ENCODE results near the gene PRDX1.
"Not testable (repeated sequence)": the region's sequence is repeated elsewhere in the genome, so short reads cannot be mapped to it uniquely, and the experiment has no call there.

PRDX1 gene

GRCh38 chr1:45478121-45478814 lies 43.4 kb downstream of the PRDX1 start:
- no peak for ATAC-seq
- no peak for TF ChIP-seq SNAI2 (CRISPR knock-in tag; IDR thresholded peaks at IDR 0.05)
- no peak for TF ChIP-seq RARB (CRISPR knock-in tag; IDR thresholded peaks at IDR 0.05)
- TF ChIP-seq ZNF8 (CRISPR knock-in tag; IDR thresholded peaks at IDR 0.05), result no peak
- no peak for TF ChIP-seq CREB5 (CRISPR knock-in tag; IDR thresholded peaks at IDR 0.05; ENCODE audit: low read depth)
- TF ChIP-seq ZFP30 (CRISPR knock-in tag; IDR thresholded peaks at IDR 0.05), result no peak
- TF ChIP-seq, protein P1, sequence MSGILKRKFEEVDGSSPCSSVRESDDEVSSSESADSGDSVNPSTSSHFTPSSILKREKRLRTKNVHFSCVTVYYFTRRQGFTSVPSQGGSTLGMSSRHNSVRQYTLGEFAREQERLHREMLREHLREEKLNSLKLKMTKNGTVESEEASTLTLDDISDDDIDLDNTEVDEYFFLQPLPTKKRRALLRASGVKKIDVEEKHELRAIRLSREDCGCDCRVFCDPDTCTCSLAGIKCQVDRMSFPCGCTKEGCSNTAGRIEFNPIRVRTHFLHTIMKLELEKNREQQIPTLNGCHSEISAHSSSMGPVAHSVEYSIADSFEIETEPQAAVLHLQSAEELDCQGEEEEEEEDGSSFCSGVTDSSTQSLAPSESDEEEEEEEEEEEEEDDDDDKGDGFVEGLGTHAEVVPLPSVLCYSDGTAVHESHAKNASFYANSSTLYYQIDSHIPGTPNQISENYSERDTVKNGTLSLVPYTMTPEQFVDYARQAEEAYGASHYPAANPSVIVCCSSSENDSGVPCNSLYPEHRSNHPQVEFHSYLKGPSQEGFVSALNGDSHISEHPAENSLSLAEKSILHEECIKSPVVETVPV (CRISPR knock-in tag; IDR thresholded peaks at IDR 0.05), result no peak
- TF ChIP-seq, protein P2, sequence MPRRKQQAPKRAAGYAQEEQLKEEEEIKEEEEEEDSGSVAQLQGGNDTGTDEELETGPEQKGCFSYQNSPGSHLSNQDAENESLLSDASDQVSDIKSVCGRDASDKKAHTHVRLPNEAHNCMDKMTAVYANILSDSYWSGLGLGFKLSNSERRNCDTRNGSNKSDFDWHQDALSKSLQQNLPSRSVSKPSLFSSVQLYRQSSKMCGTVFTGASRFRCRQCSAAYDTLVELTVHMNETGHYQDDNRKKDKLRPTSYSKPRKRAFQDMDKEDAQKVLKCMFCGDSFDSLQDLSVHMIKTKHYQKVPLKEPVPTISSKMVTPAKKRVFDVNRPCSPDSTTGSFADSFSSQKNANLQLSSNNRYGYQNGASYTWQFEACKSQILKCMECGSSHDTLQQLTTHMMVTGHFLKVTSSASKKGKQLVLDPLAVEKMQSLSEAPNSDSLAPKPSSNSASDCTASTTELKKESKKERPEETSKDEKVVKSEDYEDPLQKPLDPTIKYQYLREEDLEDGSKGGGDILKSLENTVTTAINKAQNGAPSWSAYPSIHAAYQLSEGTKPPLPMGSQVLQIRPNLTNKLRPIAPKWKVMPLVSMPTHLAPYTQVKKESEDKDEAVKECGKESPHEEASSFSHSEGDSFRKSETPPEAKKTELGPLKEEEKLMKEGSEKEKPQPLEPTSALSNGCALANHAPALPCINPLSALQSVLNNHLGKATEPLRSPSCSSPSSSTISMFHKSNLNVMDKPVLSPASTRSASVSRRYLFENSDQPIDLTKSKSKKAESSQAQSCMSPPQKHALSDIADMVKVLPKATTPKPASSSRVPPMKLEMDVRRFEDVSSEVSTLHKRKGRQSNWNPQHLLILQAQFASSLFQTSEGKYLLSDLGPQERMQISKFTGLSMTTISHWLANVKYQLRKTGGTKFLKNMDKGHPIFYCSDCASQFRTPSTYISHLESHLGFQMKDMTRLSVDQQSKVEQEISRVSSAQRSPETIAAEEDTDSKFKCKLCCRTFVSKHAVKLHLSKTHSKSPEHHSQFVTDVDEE (CRISPR knock-in tag; IDR thresholded peaks at IDR 0.05), result no peak
- TF ChIP-seq ZNF565 (CRISPR knock-in tag; conservative IDR thresholded peaks at IDR 0.05; ENCODE audit: low read depth), result no peak
- no peak for TF ChIP-seq POU6F1 (CRISPR knock-in tag; IDR thresholded peaks at IDR 0.05; ENCODE audit: borderline replicate concordance, low read depth)
- no peak for TF ChIP-seq ARNTL (CRISPR knock-in tag; IDR thresholded peaks at IDR 0.05; ENCODE audit: borderline replicate concordance, low read depth)
- no peak for TF ChIP-seq BACH2 (CRISPR knock-in tag; IDR thresholded peaks at IDR 0.05; ENCODE audit: borderline replicate concordance)
- no peak for TF ChIP-seq PPARA (CRISPR knock-in tag; IDR thresholded peaks at IDR 0.05; ENCODE audit: borderline replicate concordance)
- no peak for TF ChIP-seq CSDC2 (CRISPR knock-in tag; IDR thresholded peaks at IDR 0.05)
- no peak for TF ChIP-seq ZNF70 (CRISPR knock-in tag; IDR thresholded peaks at IDR 0.05)
- TF ChIP-seq TCF4 (CRISPR knock-in tag; IDR thresholded peaks at IDR 0.05; ENCODE audit: borderline replicate concordance), result no peak
- no peak for TF ChIP-seq TOX (CRISPR knock-in tag; IDR thresholded peaks at IDR 0.05; ENCODE audit: borderline replicate concordance)
- TF ChIP-seq ISL1 (CRISPR knock-in tag; IDR thresholded peaks at IDR 0.05), result no peak
- no peak for TF ChIP-seq GLIS3 (CRISPR knock-in tag; IDR thresholded peaks at IDR 0.05)
- TF ChIP-seq ZFP3 (CRISPR knock-in tag; IDR thresholded peaks at IDR 0.05), result no peak

GRCh38 chr1:45477646-45478045 lies 44.0 kb downstream of the PRDX1 start:
- ATAC-seq, result no peak
- no peak for TF ChIP-seq RARB (CRISPR knock-in tag; IDR thresholded peaks at IDR 0.05)
- no peak for TF ChIP-seq TCF4 (CRISPR knock-in tag; IDR thresholded peaks at IDR 0.05; ENCODE audit: borderline replicate concordance)
- TF ChIP-seq, protein P2 (CRISPR knock-in tag; IDR thresholded peaks at IDR 0.05), result no peak
- TF ChIP-seq, protein P1 (CRISPR knock-in tag; IDR thresholded peaks at IDR 0.05), result no peak
- TF ChIP-seq PPARA (CRISPR knock-in tag; IDR thresholded peaks at IDR 0.05; ENCODE audit: borderline replicate concordance), result no peak
- TF ChIP-seq TOX (CRISPR knock-in tag; IDR thresholded peaks at IDR 0.05; ENCODE audit: borderline replicate concordance), result no peak
- TF ChIP-seq ARNTL (CRISPR knock-in tag; IDR thresholded peaks at IDR 0.05; ENCODE audit: borderline replicate concordance, low read depth), result no peak
- no peak for TF ChIP-seq ZNF565 (CRISPR knock-in tag; conservative IDR thresholded peaks at IDR 0.05; ENCODE audit: low read depth)
- no peak for TF ChIP-seq ISL1 (CRISPR knock-in tag; IDR thresholded peaks at IDR 0.05)
- TF ChIP-seq ESRRG (CRISPR knock-in tag; IDR thresholded peaks at IDR 0.05), result no peak
- no peak for TF ChIP-seq CSDC2 (CRISPR knock-in tag; IDR thresholded peaks at IDR 0.05)
- TF ChIP-seq SNAI2 (CRISPR knock-in tag; IDR thresholded peaks at IDR 0.05), result no peak
- TF ChIP-seq GLIS3 (CRISPR knock-in tag; IDR thresholded peaks at IDR 0.05), result no peak
- TF ChIP-seq ZFP3 (CRISPR knock-in tag; IDR thresholded peaks at IDR 0.05), result no peak
- TF ChIP-seq ZNF8 (CRISPR knock-in tag; IDR thresholded peaks at IDR 0.05), result no peak
- TF ChIP-seq BACH2 (CRISPR knock-in tag; IDR thresholded peaks at IDR 0.05; ENCODE audit: borderline replicate concordance), result no peak
- no peak for TF ChIP-seq CREB5 (CRISPR knock-in tag; IDR thresholded peaks at IDR 0.05; ENCODE audit: low read depth)

DNA sequence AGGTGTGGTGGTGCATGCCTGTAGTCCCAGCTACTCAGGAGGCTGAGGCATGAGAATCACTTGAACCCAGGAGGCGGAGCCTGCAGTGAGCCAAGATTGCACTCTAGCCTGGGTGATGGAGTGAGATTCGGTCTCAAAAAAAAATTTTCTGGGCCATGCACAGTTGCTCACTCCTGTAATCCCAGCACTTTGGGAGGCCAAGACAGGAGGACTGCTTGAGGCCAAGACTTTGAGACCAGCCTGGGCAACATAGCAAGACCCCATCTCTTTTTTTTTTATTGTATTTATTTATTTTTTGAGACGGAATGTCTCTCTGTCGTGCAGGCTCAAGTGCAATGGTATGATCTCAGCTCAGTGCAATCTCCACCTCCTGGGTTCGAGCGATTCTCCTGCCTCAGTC lies 47.5 kb downstream of the PRDX1 start:
- ATAC-seq, result not testable (repeated sequence)
